MCF 10A (cell line): Measurements from ENCODE around the gene C12orf43. TPM values are rescaled to one million over a fixed set of nuclear protein-coding genes. Genes with fewer than 3 reads are reported as not detected.

ENCODE experiments used
- BruUV-seq: library from RNA; stranded (reverse); fragments of 400-500 nt; replicated peaks from 2 replicates; lab custom pipeline; 2021; lab: Mats Ljungman, UMichigan
- CTCF ChIA-PET: fragments of 300-600 bp; sonication (Branson Sonifier 250); formaldehyde crosslinking; extraction: SDS; loops from one replicate; lab custom pipeline; 2021; ENCODE audit warnings: antibody characterized with exemption, inconsistent platforms; lab: Yijun Ruan, JAX
- POLR2A ChIA-PET: fragments of 300-600, 350-650 bp; sonication (Branson Sonifier 250); formaldehyde crosslinking; extraction: SDS; loops from one replicate; lab custom pipeline; 2020; ENCODE audit warnings: antibody characterized with exemption, inconsistent platforms; lab: Yijun Ruan, JAX
- DNase-seq: peaks from one replicate; pipeline ENCODE4 v3.0.0-alpha.2; 2018; ENCODE audit not compliant: unreplicated experiment
- H3K27ac Mint-ChIP-seq: one replicate; pipeline ENCODE4 v1.8.0; 2022; ENCODE audit warnings: mild to moderate bottlenecking, low read depth, mixed read lengths; ENCODE audit not compliant: unreplicated experiment
- H3K27me3 Mint-ChIP-seq: one replicate; pipeline ENCODE4 v1.8.0; 2022; ENCODE audit warnings: mixed read lengths; ENCODE audit not compliant: insufficient read depth, unreplicated experiment
- H3K36me3 Mint-ChIP-seq: one replicate; pipeline ENCODE4 v1.8.0; 2022; ENCODE audit warnings: mild to moderate bottlenecking, moderate library complexity, mixed read lengths; ENCODE audit not compliant: insufficient read depth, unreplicated experiment
- H3K4me1 Mint-ChIP-seq: one replicate; pipeline ENCODE4 v1.8.0; 2022; ENCODE audit warnings: mixed read lengths; ENCODE audit not compliant: insufficient read depth, unreplicated experiment
- H3K4me3 Mint-ChIP-seq: one replicate; pipeline ENCODE4 v1.8.0; 2022; ENCODE audit warnings: mild to moderate bottlenecking, moderate library complexity, mixed read lengths; ENCODE audit not compliant: unreplicated experiment
- H3K9me3 Mint-ChIP-seq: one replicate; pipeline ENCODE4 v1.8.0; 2022; ENCODE audit warnings: mixed read lengths; ENCODE audit not compliant: unreplicated experiment
- CTCF ChIP-seq: fragments of 200-600 bp; IDR thresholded peaks from one replicate; pipeline ENCODE4 v1.8.0; 2022; ENCODE audit warnings: antibody characterized with exemption, mild to moderate bottlenecking; ENCODE audit not compliant: unreplicated experiment
- intact Hi-C: fragments of 100-400 bp; cut with micrococcal nuclease; formaldehyde crosslinking; loops from 2 replicates; pipeline ENCODE4 v1.14.1; 2022
- total RNA-seq: library from RNA; stranded (reverse); gene quantifications from 2 replicates; pipeline ENCODE4 v1.2.3, GENCODE V29; 2022

The C12orf43 gene
- total RNA-seq, 1 experiment from 2014 or later: 18.9 TPM

- H3K4me1 Mint-ChIP-seq: no peaks in the 10 kb centered on the region
- H3K4me3 Mint-ChIP-seq: no peak overlapping the region
- ChIA-PET POLR2A (interaction anchor here (0.6 to 2.0 kb wide), 4 partner anchors 10 to 60 kb away, joined by 3 to 6 read pairs (median 4); no protein-coding TSS in a partner anchor), CTCF (interaction anchor here (0.9 to 3.0 kb wide), 3 partner anchors 10 to 192 kb away, joined by 3 to 19 read pairs (median 4); partner anchors contain the start of gene HNF1A)
- H3K27ac Mint-ChIP-seq: no peak overlapping the region
- H3K27me3 Mint-ChIP-seq: peaks cover 3% of the 10 kb centered on the region
- no peak for DNase-seq
- no peak for TF ChIP-seq CTCF
- no peaks in the 10 kb centered on the region for H3K9me3 Mint-ChIP-seq
- BruUV-seq: no TSS peak
- no peaks in the 10 kb centered on the region for H3K36me3 Mint-ChIP-seq
- intact Hi-C loops: no loop called here
These were observed 54.4 kb downstream of the C12orf43 start for GRCh38 chr12:120961604-120962531.

- peaks cover 8% of the 10 kb centered on the region for H3K27me3 Mint-ChIP-seq
- H3K4me1 Mint-ChIP-seq: no peaks in the 10 kb centered on the region
- TF ChIP-seq CTCF: no peak
- no TSS peak for BruUV-seq
- no peak overlapping the region for H3K4me3 Mint-ChIP-seq
- intact Hi-C loops: no loop called here
- H3K9me3 Mint-ChIP-seq: no peaks in the 10 kb centered on the region
- DNase-seq: no peak
- CTCF ChIA-PET: interaction anchor here (0.6 to 2.1 kb wide), 3 partner anchors 9 to 246 kb away, joined by 3 to 14 read pairs (median 4); no protein-coding TSS in a partner anchor
- H3K36me3 Mint-ChIP-seq: no peaks in the 10 kb centered on the region
- no peak overlapping the region for H3K27ac Mint-ChIP-seq
- POLR2A ChIA-PET: interaction anchor here (0.6 kb wide), 1 partner anchor 355 kb away, joined by 3 read pairs; no protein-coding TSS in a partner anchor
These were observed 55.6 kb downstream of the C12orf43 start for GRCh38 chr12:120960657-120961056.

- Mint-ChIP-seq H3K27ac (no peak overlapping the region), H3K27me3 (peaks cover 8% of the 10 kb centered on the region), H3K4me3 (no peak overlapping the region), H3K36me3 (no peaks in the 10 kb centered on the region), H3K9me3 (no peaks in the 10 kb centered on the region), H3K4me1 (no peaks in the 10 kb centered on the region)
- CTCF ChIA-PET: interaction anchor here (0.6 to 2.1 kb wide), 3 partner anchors 13 to 376 kb away, joined by 3 to 14 read pairs (median 3); no protein-coding TSS in a partner anchor
- no peak for TF ChIP-seq CTCF
- no TSS peak for BruUV-seq
- intact Hi-C loops: no loop called here
- DNase-seq: no peak
- POLR2A ChIA-PET: interaction anchor here (0.8 kb wide), 1 partner anchor 10 kb away, joined by 4 read pairs; no protein-coding TSS in a partner anchor
These were observed 57.0 kb downstream of the C12orf43 start for GRCh38 chr12:120959111-120959878.
